ENCODE measurements around the gene PFDN2. TPM values are rescaled to one million over a fixed set of nuclear protein-coding genes. Genes with fewer than 3 reads are reported as not detected.
"Not testable (repeated sequence)": the region's sequence is repeated elsewhere in the genome, so short reads cannot be mapped to it uniquely, and the experiment has no call there.

The PFDN2 gene
- total RNA-seq, 2 donors from 2014 or later, result 50.5 to 63.7 TPM

DNA sequence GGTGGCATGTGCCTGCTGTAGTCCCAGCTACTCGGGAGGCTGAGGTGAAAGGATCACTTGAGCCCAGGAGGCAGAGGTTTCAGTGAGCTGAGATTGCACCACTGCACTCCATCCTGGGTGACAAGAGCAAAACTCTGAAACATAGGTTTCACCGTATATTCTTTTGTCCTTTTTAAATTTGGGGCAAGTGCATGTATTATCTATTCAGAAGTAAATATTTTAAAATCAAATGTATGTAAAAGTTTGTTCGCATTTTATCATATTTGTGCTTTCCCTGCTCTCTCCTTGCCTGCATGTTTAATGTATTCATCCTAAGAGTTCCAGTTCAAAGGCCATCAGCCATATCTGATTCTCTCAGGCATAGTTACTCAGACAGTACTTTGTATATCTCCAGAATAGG, 28.0 kb upstream of the PFDN2 start:
- ATAC-seq (no peak), DNase-seq (no peak)
- intact Hi-C loops (cut with DNase I), result no loop called here

DNA sequence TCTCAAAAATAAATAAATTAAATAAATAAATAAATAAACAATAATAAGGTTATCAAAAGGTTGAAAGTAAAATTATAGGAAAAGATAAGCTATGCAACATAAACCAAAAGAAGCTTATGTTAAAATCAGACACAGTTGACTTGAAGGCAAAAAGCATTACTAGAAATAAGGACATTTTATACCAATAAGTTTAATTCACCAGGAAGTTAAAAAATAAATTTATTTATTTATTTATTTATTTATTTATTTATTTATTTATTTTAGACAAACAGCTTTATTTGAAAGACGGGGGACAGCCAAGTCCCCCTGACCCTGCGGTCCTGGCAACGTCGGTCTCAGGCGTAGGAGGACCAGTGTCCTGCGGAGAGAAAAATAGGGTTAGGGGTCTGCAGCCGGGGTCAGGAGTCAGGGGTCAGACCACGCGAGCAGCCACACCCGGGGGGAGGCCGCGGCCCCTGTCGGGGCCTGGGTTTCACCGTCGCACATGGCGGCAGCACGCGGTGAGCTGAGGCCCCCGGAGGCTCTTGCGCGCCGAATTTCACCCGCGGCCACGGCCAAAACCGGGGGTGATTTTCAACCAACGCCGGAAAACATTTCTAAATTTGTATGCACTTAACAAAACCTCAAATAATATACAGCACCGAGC, 23.0 kb upstream of the PFDN2 start:
- ATAC-seq, result no peak
- DNase-seq, result no peak
- intact Hi-C loops (cut with DNase I), result no loop called here

DNA sequence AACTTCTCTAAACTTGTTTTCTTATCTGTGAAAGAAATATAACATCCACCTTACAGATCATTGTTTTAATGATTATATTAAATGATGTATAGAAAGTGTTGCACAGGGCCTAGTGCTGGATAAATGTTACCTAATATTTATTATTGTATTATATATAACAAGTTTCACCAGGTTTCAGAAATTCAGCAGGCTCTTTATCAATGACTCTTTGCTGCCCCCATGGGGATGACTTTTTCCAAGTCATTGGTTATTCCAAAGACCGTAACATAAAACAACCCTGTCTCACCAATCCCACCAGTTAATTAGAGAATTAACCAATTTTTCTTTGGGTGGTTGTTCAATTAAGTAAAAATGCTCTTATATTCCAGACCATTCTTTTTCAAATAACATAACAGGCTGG, 21.9 kb upstream of the PFDN2 start:
- intact Hi-C loops (cut with DNase I), result loop anchor here in 1 of 2 donors (10.0 kb wide), 1 partner anchor 95 kb away; the partner anchor contains the start of gene USF1

DNA sequence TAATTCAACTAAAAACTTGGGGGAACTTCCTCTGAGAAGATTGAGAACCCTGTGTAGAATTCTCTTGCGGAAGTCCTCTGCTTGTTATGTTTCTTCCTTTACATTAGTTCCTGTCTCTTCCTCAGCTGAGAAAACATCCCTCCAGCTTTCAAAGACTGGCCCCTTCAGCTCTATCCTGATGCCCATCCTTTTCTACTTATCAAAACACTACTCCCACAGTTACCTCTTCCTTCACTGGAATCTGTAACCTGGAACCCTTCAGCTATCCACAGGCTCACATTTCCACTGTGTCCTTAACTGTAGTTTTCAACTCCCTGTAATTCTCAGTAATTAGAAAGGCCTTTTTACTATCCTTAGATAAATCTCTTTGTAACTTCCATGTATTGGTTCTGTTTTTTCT, 20.6 kb upstream of the PFDN2 start:
- ATAC-seq (no peak), DNase-seq (no peak)
- intact Hi-C loops (cut with DNase I), result loop anchor here in 1 of 2 donors (10.0 kb wide), 1 partner anchor 94 kb away; the partner anchor contains the start of gene USF1

More for the DNA sequence above, 21.9 kb upstream of the PFDN2 start:
- DNase-seq (no peak), ATAC-seq (peak in 1 of 2 donors; percentile 24)

DNA sequence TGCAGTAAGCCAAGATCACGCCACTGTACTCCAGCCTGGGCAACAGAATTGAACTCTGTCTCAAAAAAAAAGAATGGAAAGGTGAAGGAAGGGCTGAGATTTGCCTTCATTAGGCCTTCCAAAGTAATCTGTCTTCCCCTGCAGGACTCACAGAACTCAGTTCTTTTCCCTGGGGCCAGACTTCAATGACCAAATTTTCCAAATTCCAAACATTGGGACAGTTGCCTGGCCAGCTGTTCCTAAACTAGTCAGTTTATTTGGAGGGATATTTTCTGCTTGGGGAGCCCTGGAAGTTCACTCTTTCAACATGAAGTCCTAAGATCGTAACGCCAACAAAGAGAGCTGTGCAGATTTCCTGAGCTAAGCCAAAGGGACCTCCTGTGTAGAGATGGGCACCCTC, 20.0 kb upstream of the PFDN2 start:
- intact Hi-C loops (cut with DNase I), result loop anchor here in 1 of 2 donors (10.0 kb wide), 1 partner anchor 93 kb away; the partner anchor contains the start of gene USF1
- ATAC-seq (no peak), DNase-seq (no peak)

DNA sequence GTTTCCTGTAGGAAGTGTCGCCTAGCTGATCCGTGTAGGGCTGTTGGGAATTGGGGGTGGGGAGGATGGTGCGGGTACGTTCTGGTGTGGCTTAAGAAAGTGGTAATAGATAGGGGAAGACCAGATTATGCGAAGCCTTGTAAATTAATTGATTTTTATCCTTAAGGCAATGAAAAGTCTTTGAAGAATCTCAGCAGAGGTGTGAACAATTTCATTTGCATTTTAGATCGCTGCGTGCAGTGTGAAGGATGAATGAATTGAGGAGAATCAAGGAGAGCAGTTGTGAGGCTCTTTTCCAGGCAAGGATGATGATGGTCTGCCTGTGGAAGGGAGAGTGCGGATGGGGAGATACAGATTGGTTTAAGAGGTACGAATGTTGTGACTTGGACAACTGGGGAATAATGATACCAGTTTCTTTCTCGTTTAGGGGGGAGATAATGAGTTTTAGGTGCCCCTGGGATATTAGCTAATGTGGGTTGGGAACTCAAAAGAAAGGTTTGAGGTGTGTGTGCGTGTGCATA, 15.4 kb upstream of the PFDN2 start:
- ATAC-seq, result no peak
- intact Hi-C loops (cut with DNase I), result loop anchor here in 1 of 2 donors (10.0 kb wide), 1 partner anchor 88 kb away; the partner anchor contains the start of gene USF1

DNA sequence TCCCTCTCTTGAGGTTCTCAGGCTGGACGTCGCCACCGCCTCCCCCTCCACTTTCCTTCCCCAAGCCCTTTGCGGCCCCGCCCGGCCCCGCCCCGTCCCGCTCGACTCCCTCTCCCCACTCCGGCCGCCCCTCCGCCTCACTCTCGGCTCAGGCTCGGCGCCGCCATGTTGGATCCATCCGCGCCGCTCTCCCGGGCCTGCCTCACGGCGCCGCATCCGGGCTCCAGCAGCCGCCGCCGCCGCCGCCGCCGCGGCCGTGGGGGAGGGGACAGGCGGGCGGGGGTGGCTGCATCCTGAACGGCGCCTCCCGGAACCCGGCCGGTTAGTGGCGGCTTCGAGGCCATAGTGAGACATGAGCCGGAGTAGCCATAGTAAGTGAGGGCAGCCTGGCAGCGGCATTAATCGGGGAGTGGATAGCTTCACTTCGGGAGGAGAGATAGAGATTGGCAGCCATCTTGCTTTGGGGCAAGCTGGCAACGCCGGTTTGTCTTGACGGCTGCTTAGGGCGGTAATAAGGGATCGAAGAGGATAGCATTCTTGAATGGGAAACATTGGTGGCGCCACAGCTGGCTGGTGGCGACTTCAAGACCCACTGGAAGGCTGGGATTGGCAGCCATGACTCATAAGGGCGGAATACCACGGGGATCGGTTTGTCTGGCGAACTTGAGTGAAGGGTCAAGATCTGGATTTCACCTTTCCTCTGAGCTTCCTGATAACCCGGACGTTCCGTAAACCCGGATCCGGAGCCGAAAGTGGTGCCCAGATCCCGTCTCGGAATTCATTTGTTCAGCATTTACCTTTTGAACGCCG, 14.8 kb upstream of the PFDN2 start, which contains the start of gene DEDD:
Gene DEDD (minus strand): TSS at position 258 of the 810 bp plus-strand sequence. CDS start 8,205 bp downstream, outside the sequence.
- peak; percentile 95 for DNase-seq
- intact Hi-C loops (cut with DNase I), result loop anchor here in 1 of 2 donors (10.0 kb wide), 1 partner anchor 88 kb away; the partner anchor contains the start of gene USF1
- ATAC-seq, result peak; percentile 96

More for the DNA sequence above, 15.4 kb upstream of the PFDN2 start:
- DNase-seq, result no peak

DNA sequence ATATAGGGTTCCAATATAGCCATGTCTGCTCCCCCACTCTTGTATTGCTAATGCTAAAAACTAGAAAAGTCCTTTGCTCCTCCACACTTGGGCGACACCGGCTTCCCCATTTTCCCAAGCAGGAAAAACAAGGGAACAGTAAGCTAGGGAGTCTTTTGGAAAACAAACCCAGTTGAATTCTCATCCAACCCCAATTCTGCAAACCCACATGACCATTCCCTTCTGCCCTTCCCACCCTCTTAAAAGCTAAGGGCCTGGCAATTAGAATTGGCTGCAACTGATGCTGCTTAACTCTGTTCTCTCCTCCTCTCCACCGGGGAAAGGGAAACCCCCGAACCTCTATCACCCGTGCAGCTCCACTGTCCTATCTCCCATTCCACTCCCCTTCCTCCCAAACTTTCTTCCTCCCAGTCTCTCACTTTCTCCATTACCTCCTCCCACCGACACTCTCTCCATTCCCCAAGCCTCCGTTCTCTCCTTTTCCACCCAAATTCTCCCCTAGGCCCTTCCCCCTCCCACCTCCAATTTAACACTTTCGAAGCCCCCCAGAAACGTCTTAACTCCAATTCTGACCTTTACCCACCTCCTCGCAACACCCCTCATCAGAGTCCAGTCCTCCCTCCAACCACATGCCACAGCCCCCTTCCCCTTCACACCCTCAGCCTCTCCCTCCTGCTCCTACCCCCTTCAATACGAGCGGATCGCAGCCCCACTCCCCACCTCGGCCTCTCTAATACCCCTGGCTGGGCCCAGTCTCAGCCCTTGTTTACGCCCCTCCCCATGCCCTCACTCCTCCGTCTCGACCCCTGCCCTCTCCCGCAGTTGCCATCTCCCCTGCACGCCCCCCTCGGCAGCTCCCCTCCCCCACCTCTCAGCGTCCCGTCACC, 13.9 kb upstream of the PFDN2 start:
- ATAC-seq (peak; percentile 6 to 16), DNase-seq (no peak)
- intact Hi-C loops (cut with DNase I), result loop anchor here in 1 of 2 donors (10.0 kb wide), 1 partner anchor 87 kb away; the partner anchor contains the start of gene USF1

DNA sequence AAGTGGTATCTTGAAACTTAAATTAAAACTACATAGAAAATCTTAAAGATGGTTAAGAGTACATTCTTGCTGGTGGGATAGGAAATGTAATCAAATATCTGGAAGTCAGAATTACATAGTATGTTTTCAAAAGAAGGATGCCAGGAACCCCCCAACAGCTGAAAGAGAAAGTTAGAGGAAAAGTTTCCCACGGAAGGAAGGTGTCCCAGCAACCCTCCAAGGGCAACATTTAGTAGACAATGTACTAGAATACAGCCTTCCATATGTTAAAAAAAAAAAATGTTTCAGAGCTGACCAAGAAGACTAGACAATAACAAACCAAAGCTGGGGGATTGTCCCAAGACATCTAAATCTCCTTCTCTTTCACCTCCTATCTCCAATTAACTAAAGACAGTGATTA, 12.4 kb upstream of the PFDN2 start:
- intact Hi-C loops (cut with DNase I), result loop anchor here in 1 of 2 donors (10.0 kb wide), 1 partner anchor 85 kb away; the partner anchor contains the start of gene USF1
- ATAC-seq (no peak), DNase-seq (no peak)

DNA sequence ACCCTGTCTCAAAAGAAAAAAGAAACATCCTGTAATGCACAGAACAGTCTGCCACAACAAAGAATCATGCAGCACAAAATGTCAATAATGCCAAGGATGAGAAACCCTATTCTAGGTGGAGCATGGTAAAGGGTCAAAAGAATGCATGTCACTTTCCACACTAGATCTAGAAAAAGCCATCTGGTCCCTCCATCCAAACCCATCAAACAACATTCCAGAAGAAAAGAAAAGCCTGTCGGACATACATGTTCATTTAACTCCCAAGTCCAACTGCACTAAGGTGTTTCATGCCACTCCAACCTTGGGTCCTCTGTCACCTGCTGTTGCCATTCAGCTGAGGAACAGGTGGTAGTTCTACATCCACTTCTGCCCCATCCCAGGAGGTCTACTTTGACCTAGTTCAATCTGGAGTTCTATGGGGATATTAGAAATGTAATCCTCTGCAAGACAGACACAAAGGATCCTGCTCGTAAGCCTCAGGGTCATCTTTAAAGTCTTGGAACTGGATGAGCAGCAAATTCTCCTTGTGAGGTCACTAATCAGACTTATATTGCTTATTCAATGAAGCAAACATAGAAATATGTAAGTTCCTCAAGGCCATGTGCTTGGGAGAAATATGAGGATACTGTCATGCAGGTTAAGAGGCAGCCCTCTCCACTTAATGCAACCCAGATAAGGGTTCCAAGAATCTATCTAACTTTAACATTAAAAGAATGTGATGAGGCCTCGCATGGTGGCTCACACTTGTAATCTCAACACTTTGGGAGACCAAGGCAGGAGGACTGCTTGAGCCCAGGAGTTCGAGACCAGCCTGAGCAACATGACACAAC, 11.0 kb upstream of the PFDN2 start:
- ATAC-seq (no peak), DNase-seq (no peak)
- intact Hi-C loops (cut with DNase I), result no loop called here

DNA sequence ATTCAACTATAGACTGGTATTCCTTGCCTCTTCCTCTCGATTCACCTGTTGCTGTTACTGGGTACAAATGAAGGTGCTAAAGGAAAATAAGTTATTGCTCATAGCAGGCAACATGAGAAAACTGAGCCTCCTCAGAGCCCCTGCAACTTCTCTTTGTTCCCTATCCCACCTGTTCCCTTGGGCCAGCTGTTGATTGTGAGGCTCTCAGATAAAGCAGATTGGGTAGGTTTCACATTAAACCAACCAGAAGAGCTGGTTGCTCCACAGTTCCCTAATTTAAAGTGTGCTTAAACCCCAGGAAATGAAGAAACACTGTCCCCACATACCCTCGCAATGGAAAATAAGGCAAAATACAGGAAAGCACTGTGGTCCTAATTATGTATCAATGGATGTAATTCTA, 9.8 kb upstream of the PFDN2 start:
- DNase-seq (no peak), ATAC-seq (no peak)
- intact Hi-C loops (cut with DNase I), result no loop called here

DNA sequence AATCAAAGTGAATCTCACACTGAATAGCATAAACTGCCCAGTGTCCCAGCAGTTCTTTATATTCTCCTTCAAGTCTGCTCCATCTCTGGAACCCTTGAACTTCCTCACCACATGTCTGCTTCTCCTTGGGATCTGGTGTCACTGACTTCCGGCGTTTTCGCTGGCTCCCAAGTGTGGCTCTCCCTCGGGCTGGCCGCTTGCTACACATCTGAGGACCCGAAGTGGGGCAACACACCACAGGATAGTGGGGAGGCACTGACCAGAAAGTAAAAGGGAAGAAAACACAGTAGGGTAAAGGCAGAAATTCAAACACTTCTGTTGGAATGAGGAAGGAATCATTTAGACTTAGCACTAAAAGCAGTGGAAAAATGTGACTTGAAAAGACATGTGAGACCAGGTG, 5.1 kb upstream of the PFDN2 start:
- no peak for ATAC-seq
- intact Hi-C loops (cut with DNase I), result no loop called here
- no peak for DNase-seq

DNA sequence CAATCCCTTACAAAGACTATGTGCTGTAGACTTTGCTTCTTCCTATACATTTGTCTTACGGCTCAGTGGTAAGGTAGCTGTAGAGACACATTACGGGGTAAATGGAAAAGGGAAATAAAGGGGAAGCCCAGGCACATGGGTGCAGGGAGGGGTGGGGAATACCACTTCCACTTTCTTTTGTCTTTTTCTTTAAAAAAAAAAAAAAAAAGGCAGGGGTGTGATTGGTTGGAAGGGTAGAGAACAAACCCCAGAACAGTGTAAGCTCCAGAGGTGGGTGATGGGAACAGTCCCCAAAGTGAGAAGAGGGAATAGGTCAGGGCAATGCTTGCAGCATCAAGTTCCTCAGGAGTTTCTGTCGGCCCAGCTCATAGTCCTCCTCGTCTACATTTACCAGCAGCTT, 4.0 kb upstream of the PFDN2 start:
- intact Hi-C loops (cut with DNase I), result no loop called here
- ATAC-seq (no peak), DNase-seq (no peak)

DNA sequence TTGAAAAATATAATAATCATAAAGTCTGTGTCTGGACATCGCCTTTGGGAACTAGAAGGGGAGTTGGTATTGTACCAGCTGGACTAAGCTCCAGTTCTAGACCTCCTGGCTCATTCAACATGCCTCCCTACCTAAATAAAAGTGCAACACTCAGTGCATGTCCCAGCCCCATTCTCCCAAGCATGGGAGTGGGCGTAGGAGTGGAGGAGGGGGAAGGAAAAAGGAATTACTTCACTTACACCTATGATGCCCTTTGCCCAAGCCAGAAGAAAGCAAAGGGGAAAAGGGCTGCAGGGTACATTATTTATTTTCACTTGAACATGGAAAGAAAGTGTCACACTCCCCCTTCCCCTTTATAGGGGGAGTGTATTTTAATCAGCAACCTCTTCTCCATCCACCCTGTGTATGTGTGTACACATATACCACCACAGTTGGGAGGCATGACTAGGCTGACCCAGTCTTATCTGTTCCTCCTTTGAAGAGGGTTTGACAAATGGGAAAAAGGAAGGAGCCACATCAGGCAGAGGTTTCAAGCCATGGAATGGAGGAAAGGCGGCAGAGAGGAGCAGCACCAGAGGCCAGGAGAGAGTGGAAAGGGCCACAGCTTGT, 3.3 kb upstream of the PFDN2 start:
- intact Hi-C loops (cut with DNase I), result no loop called here
- ATAC-seq (no peak), DNase-seq (no peak)

DNA sequence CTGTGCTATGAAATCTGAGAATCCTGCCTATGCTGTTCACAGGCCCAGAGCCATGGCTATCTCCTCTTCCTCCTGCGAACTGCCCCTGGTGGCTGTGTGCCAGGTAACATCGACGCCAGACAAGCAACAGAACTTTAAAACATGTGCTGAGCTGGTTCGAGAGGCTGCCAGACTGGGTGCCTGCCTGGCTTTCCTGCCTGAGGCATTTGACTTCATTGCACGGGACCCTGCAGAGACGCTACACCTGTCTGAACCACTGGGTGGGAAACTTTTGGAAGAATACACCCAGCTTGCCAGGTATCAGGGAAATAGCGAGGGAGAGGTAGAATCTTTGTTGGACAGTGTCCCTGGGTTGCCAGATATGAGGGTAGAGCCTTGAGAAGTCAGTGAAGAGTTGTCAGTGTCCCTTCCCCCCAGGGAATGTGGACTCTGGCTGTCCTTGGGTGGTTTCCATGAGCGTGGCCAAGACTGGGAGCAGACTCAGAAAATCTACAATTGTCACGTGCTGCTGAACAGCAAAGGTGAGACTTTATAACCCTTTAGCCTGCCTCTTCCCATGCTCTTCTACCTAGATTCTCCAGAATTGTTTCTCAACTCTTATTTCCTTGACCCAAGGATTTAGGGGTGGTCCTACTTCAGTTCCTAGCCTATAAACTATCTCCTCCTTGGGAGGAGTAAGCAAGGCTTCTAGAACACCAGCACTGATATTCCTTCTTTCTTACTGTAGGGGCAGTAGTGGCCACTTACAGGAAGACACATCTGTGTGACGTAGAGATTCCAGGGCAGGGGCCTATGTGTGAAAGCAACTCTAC, 1.5 kb upstream of the PFDN2 start:
- peak; percentile 17 to 20 for ATAC-seq
- peak; percentile 55 for DNase-seq

DNA sequence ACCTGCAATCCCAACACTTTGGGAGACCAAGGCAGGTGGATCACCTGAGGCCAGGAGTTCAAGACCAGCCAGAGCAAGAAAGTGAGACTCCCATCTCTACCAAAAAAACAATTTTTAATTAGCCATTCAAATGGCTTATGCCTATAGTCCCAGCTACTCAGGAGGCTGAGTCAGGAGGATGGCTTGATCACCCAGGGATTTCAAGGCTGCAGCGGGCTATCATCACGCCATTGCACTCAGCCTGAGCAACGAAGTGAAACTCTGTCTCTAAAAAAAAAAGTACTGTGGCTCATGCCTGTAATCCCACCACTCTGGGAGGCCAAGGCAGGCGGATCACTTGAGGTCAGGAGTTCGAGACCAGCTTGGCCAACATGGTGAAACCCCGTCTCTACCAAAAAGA, 1.9 kb downstream of the PFDN2 start:
- ATAC-seq; DNase-seq; intact Hi-C loops (cut with DNase I): not testable (repeated sequence)

More for the DNA sequence above, 1.5 kb upstream of the PFDN2 start:
- intact Hi-C loops (cut with DNase I), result no loop called here
